GM21360 (cell line): Measurements from ENCODE around the gene SLC44A5.
A peak's percentile ranks its signal among the peaks of the same experiment; 100 is the strongest.
"Not testable (repeated sequence)": the region's sequence is repeated elsewhere in the genome, so short reads cannot be mapped to it uniquely, and the experiment has no call there.

Experiments used
- ATAC-seq: cut with Tn5 transposase; IDR thresholded peaks from one replicate; pipeline ENCODE4 v1.9.1; 2021; ENCODE audit warnings: mild to moderate bottlenecking, moderate library complexity; ENCODE audit not compliant: unreplicated experiment

Gene SLC44A5

GRCh38 chr1:75611014-75611413, at the start of gene SLC44A5:
SLC44A5 (minus strand) TSS chr1:75611114; CDS start chr1:75541447, 69,667 bp downstream.
- ATAC-seq = no peak

DNA sequence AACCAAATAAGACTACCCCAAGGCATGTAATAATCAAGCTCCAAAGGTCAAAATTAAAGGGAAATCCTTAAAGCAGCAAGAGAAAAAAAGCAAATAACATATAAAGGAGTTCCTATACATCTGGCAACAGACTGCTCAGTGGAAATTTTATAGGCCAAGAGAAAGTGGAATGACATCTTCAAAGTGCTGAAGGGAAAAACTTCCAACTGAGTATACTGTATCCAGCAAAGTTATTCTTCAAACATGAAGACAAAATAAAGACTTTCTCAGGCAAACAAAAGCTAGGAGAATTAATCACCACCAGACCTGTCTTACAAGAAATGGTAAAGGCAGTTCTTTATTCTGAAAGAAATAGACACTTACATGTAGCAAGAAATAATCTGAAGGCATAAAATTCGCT, 45.0 kb upstream of the SLC44A5 start:
- ATAC-seq = no peak

DNA sequence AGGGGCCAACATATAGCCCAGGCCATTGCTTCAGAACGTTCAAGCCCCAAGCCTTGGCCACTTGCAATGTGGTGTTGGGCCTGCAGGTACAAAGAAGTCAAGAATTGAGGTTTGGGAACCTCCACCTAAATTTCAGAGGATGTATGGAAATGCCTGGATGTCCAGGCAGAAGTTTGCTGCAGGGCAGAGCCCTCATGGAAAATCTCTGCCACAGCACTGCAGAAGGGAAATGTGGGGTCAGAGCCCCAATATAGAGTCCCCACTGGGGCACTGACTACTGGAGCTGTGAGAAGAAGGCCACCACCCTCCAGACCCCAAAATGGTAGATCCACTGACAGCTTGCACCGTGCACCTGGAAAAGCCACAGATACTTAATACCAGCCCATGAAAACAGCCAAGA, 36.3 kb upstream of the SLC44A5 start:
- not testable (repeated sequence) for ATAC-seq

GRCh38 chr1:75645153-75645552, 34.2 kb upstream of the SLC44A5 start:
- ATAC-seq = not testable (repeated sequence)

DNA sequence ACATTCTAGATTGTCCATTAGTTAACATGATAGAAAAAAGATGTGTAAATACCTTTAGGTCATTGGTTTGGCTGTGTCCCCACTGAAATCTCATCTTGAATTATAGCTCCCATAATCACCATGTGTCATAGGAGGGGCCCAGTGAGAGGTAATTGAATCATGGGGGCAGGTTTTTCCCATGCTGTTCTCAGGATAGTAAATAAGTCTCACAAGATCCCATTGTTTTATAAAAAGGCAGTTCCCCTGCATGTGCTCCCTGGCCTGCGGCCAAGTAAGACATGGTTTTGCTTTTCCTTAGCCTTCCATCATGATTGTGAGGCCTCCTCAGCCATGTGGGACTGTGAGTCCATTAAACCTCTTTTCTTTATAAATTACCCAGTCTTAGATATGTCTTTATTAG, 32.5 kb upstream of the SLC44A5 start:
- no peak for ATAC-seq

- ATAC-seq = no peak
Measured at GRCh38 chr1:75641325-75641724, 30.4 kb upstream of the SLC44A5 start.

DNA sequence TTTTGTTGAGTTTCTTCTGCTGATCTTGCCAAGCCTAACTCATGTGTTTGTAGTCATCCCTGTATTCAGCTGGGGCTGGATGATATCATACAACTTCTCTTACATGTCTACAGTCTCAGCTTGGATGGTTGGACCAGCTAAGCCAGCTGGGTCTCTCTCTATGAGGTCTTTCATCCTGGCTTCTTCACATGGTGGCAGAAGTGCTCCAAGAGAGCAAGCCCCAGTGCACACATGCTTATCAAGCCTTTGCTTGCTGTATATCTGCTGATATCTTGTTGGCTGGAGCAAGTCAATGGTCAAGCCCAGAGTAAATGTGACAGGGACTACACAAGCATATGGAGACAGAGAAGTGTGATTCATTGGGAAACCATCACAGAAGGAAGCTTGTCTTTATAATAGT, 29.2 kb upstream of the SLC44A5 start:
- no peak for ATAC-seq

- ATAC-seq = peak; percentile 80
Measured at GRCh38 chr1:75632350-75632949, 21.5 kb upstream of the SLC44A5 start.

DNA sequence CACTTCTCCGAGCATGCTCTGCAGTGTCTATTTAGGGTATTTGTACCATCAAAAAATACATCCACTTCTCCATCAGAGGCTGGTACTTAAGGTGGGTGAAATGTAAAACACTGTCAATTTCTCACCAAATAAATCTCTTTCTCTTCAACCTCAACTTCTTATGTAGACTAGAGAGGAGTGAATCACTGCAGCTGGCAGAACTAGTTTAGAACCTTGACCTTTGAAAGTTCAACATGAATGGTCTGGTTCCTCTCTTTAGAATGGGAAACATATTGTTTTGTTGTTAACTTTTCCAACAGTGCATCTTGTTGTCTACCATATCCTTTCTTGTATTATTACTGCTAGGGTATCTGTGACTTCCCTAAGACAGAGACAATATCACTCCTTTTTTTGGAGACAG, 20.1 kb upstream of the SLC44A5 start:
- no peak for ATAC-seq

DNA sequence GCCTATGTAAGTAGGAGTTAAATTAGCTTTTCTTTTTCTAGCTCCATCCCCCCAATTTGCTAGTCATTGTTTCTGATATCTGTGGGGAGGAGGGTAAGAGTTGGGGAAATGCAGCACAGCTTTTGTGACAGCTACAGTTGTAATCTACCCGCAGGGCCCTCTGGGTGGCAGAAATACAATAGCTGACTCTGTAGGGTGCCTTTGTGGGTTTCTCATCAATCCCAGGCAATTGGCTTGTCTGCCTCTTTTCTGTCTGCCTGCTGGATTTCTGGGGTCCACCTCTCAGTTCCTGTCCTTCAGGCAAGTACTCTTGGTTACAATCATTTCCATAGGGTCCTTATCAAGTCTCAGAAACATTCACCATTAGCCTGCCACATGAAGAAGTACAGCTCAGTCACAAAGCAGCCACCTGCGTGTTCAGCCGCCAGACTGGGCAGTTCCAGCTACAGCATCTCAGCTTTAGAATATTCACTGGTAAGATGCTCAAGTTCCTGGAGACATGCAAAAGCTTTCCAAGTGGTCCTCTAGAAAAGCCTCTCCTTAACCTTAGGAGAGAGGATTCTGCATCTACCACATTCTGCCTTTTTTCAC, 19.2 kb upstream of the SLC44A5 start:
- no peak for ATAC-seq

- no peak for ATAC-seq
Measured at GRCh38 chr1:75625795-75626194, 14.9 kb upstream of the SLC44A5 start.

DNA sequence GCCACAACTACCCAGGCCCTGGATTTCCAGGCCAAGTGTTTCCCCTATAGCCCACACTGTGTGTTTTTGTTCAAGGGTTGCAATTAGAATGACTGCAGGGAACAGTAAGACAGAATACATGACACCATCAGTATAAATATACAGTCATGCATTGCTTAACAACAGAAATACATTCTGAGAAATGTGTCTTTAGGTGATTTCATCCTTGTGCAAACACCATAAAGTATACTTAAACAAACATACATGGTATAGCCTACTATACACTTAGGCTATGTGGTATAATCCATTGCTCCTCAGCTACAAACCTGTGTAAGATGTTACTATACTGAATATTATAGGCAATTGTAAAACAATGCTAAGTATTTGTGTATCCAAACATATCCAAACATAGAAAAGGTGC, 7.5 kb upstream of the SLC44A5 start:
- no peak for ATAC-seq

- no peak for ATAC-seq
Measured at GRCh38 chr1:75616436-75617433, 5.8 kb upstream of the SLC44A5 start.

DNA sequence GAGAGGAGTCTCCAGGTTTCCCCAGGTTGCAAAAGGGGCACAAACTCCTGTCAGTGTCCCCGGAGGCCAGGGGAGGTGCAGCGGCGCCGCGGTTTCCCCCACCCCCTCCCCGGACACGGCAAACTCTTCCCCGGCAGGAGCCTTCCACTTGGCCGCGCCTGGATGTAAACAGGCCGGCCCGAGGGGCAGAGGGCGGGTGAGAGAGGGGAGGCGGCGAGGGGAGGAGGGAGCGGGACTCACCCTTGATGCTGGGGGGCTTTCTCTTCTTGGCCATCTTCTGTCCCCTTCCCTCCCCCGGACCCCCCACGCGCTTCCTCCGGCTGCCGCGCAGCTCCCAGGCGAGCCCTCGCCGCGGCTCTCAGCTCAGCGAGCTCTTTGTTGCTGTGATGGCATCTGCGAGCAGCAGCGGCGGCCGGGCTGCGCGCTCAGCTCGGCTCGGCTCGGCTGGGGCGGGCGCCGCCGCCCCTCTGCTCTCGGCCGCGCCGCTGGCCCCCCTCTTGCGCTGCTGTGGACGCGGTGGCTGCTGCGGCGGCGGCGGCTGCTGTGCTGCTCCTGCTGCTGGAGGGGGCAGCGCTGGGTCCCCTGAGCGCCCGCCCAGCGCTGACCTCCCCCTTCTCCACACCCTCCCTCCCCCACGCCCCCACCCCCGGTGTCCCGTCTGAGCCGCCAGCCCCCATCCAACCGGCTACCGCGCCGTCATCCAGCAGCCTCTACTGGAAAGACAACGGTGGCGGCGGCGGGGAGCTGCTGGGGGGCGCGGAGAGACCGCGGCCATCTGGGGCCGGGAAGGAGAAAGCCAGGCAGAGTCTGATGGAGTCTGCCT, 4.9 kb upstream of the SLC44A5 start:
- ATAC-seq = peak; percentile 45

GRCh38 chr1:75614399-75614756, 3.5 kb upstream of the SLC44A5 start:
- peak; percentile 10 for ATAC-seq

DNA sequence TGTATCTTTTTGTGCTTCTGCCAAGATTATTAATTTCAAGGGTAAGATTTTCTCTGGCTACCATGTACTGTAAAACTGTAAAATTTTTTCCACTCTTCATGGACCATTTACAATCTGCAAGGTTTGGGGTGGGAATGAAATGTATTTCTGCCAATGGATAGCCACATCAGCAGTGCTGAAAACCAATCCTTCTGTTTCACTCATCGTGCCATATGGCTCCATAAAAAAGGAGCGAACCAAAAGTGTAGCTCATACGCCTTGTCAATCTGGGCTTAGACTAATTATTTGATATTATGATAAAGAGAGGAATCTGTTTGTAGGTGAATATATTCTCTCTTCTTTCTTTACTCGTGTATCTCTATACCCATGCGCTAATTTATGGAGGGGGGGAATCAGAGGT, 3.0 kb upstream of the SLC44A5 start:
- no peak for ATAC-seq

GRCh38 chr1:75612976-75613375, 2.1 kb upstream of the SLC44A5 start:
- ATAC-seq = no peak

GRCh38 chr1:75602486-75602885, 8.4 kb downstream of the SLC44A5 start:
- ATAC-seq = no peak

- ATAC-seq = no peak
Measured at GRCh38 chr1:75600781-75601180, 10.1 kb downstream of the SLC44A5 start.

- no peak for ATAC-seq
Measured at GRCh38 chr1:75594327-75594726, 16.6 kb downstream of the SLC44A5 start.

GRCh38 chr1:75593457-75593856, 17.5 kb downstream of the SLC44A5 start:
- ATAC-seq = not testable (repeated sequence)
